Measurements from ENCODE around the gene LHFPL2.

GRCh38 chr5:78592735-78593386, 55.7 kb downstream of the LHFPL2 start:
- no peak for TF ChIP-seq CTCF (IDR thresholded peaks at IDR 0.05; ENCODE audit: low read depth, low read length)
- no peak for TF ChIP-seq POLR2A (IDR thresholded peaks at IDR 0.05; ENCODE audit: extremely low read depth, insufficient read length)
- no peak for TF ChIP-seq MYC (IDR thresholded peaks at IDR 0.05; ENCODE audit: low read depth, low read length)
